Activated T-cell treated with anti-CD3 and anti-CD28 coated beads for 4 hours (primary cell): ENCODE data around the gene C6orf141.

Experiments used
- DNase-seq: peaks from one replicate; pipeline ENCODE4 v3.0.0-alpha.2; 2020

The C6orf141 gene

GRCh38 chr6:49550492-49551077 lies at the start of gene C6orf141:
Gene C6orf141, plus strand, starts transcription at chr6:49550668. Its CDS starts 125 bp downstream, at chr6:49550793.
- DNase-seq = peak; percentile 8

- no peak for DNase-seq
Observed at GRCh38 chr6:49504666-49505065, 45.8 kb upstream of the C6orf141 start.

DNA sequence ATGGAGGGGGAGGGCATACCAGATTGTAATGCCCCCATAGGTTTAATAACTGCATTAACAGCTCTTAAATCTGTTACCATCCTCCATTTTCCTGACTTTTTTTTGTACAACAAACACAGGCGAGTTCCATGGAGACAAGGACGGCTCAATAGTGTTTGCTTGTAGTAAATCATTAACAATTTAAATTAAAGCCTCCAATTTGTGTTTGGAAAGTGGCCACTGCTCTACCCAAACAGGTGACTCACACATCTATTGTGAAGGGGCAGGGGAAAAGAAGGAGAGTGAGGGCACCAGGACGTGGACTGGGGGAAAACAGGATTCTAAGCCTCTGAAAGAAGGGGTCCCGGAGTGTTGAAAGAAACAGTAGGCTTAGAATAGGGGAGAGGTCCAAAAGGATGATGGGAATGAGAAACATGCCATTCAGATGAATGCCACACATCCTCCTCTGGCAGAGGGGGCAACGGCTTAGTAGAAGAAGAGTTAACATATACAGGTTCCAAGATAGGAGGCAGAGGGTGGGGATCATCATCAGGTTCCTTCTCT lies 43.8 kb upstream of the C6orf141 start:
- no peak for DNase-seq

GRCh38 chr6:49509342-49509741 lies 41.1 kb upstream of the C6orf141 start:
- no peak for DNase-seq

- DNase-seq = no peak
Observed at GRCh38 chr6:49513153-49513989, 37.1 kb upstream of the C6orf141 start.

DNA sequence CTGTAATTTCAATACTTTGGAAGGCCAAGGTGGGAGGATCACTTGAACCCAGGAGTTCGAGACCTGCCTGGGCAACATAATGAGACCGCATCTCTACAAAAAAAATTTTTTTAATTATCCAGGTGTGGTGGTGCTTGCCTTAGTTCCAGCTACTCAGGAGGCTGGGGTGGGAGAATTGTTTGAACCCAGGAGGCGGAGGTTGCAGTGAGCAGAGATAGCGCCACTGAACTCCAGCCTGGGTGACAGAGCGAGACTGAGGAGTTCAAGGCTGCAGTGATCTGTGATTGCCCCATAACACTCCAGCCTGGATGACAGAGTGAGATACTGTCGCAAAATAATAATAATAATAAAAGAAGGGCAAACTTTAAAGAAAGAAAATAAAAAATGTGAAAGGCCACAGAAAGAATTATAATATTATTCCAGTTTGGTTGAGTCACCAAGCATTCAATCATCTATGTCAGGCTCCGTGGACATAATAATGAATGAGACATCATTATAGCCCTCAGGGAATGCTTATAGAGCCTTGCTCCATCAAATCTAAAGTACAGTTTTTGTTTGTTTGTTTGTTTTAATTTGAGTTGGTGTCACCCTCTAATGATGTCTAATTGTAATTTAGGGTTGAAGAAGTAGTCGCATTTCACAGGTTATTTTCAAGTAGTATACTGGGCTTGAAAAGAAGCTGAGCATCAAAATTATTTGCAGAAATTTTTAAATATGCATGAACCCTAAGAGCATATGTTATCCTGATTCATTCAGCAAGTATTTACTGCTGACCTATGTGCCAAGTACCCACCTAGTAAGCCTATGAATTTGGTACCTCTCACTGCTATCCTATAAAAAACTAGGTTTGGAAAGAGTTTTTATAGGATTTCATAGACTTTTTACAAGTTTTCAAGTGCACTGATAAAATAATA lies 35.6 kb upstream of the C6orf141 start:
- DNase-seq = no peak

GRCh38 chr6:49515485-49516146 lies 34.9 kb upstream of the C6orf141 start:
- no peak for DNase-seq

DNA sequence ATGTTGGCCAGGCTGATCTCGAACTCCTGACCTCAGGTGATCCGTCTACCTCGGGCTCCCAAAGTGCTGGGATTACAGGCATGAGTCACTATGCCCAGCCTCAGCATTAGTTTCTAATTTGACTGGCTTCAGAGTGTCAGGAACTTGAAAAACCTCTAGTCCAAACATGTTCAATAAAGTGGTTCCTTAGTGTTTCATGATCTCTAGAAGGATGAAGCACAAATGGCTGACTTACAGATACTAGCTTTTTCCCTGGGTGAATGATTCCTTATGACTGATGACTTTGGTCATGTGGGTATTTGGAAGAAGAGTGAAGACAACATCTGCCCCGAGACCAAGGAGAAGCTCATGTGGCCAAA lies 34.3 kb upstream of the C6orf141 start:
- no peak for DNase-seq

- no peak for DNase-seq
Observed at GRCh38 chr6:49517919-49518318, 32.5 kb upstream of the C6orf141 start.

- DNase-seq = no peak
Observed at GRCh38 chr6:49519660-49520059, 30.8 kb upstream of the C6orf141 start.

GRCh38 chr6:49522710-49523593 lies 27.5 kb upstream of the C6orf141 start:
- DNase-seq = no peak

DNA sequence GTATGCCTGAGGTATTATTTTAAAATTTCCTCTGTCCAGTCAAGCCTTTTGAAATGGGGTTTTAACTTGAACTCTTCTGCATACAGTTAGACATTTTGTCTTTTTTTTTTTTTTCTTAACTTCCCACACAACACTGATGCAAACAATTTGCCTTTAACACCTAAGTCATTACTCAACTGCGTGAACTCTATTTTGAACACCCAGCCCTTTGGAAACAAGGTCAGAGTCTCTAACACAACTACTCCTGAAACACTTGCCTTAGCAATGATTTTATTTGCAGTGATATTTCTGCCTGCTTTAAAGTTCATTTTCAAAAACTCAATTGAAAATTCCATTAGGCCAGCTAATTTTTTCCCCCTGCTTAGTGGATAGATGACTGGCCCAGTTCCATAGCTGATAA lies 26.6 kb upstream of the C6orf141 start:
- DNase-seq = no peak

- DNase-seq = no peak
Observed at GRCh38 chr6:49524541-49524940, 25.9 kb upstream of the C6orf141 start.

DNA sequence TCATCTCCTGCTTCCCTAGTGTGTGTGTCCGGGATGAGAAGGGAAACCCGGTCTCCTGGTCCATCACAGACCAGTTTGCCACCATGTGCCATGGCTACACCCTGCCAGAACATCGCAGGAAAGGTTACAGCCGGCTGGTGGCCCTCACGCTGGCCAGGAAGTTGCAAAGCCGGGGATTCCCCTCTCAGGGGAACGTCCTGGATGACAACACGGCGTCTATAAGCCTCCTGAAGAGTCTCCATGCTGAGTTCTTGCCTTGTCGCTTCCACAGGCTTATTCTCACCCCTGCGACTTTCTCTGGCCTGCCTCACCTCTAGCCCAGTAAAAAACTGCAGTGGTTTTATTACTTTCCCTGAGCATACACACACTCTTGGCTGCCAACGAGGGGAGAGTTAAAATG lies 23.9 kb upstream of the C6orf141 start:
- DNase-seq = no peak

DNA sequence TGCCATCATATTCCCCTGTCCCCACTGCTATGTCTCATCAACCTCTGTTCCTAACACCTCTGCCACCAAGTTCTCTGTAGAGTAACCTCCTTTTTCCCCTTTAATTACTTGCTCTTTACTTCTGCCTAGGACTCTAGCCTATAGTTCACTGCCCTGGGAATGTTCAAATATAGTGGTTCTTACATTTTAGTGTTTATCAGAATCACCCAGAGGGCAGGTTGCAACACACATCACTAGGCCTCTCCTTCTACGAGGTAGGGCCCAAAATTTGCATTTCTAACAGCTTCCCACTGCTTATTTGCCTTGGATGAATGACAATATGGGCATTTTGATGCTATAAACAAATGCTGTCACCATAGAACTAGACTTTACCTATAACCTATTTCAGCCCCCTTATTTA lies 23.1 kb upstream of the C6orf141 start:
- DNase-seq = no peak

- DNase-seq = no peak
Observed at GRCh38 chr6:49528571-49528970, 21.9 kb upstream of the C6orf141 start.

DNA sequence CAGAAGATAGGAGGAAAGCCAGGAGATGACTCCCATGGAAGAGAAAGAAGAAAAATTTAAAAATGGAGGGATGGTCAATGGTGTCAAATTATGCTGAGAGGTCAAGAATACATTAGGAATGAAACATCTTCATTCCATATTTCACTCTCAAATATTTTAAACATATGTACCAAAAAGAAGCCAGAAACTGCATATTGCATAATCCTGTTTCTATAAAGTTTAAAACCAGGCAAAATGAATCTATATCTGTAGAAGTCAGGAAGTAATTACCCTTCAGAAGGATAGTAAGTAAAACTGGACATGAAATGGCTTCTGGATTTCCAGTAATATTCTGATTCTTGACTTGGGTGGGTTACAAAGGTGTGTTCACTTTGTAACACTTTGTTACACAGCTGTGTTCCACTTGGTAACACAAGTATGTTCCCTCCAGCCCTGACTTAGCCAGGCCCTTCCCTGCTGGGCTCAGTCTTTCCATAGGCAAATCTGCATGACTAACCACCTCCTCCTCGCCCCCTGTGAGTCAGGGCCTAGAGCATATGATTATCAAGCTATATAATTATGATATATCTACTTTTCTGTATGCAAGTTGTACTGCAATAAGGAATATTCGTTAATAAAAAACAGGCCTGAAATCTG lies 20.2 kb upstream of the C6orf141 start:
- no peak for DNase-seq

DNA sequence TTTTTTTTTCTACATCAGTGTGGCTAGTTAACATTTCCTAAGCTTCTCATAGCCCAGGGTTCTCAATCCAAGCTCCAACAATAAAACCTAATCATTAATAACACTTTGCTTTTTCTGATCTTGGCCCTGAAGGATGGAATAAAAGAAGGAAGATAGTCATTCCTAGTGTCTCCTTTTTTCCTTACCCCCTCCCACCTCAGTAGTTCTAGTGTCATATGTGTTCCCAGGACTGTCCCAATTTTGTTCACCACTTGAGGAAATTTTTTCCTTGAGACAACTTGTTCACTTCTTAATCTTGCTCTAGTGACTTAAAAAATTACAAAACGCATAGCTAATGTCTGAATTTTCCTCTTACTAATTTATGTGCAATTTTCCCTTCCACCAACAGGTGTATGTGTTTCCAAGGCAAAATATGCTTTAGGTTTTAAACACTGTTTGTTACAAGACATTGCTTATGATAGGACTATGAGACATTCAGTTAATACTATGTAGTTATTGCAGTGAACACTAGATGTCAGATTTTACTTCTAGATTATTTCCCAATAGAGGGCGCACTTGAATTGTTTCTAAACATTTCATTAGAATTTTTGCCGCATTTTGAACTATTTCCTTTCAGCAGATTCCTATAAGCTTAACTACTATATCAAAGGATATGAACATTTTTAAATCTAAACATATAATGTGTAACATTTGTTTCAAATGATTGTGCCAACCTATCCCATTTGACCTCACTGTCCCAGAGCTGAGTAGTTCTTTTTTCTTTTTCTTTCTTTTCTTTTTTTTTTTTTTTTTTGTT lies 18.5 kb upstream of the C6orf141 start:
- DNase-seq = no peak

DNA sequence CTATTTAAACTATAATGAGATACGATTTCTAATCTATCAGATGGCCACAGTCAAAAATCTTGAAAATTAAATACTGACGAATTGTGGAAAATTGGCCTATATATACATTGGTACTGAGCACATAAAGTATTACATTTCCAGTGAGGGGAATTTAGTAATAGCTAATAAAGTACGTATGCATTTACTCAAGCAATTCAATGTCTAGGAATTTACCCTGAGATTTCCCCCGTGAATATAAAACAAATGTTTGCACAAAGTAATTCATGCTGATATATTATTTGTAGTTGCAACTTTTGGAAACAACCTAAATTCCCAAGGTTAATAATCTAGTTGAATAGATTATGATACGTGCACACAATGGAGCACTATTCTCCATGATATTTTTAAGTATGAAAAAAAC lies 14.7 kb upstream of the C6orf141 start:
- no peak for DNase-seq

DNA sequence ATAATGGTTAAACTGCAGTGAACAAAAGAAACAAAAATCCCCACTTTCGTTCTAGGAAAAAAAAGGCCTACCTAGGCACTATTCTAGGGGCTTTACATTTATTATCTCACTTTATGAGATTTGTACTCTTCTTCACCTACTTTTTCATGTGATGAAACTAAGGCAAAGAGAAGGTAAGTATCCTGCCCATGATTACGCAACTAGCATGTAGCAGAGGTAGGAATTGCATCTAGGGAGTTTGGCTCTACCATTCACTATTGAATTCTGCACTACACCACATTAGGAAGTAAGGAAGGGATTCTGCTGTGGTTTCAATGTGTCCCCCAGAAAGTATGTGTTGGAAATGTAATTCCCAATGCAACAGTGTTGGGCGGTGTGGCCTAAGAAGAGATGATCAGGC lies 11.4 kb upstream of the C6orf141 start:
- no peak for DNase-seq
